Immature natural killer cell (primary cell): ENCODE results near the gene OR13J1. TPM values are rescaled to one million over a fixed set of nuclear protein-coding genes. Genes with fewer than 3 reads are reported as not detected.

Experiments used
- DNase-seq, 3 donors: peaks; one replicate each; pipeline ENCODE4 v3.0.0; 2022; ENCODE audit warnings: mixed read lengths in 1 of 3
- H3K27ac Mint-ChIP-seq, 6 donors: one replicate each; pipeline ENCODE4 v1.8.0; 2020; ENCODE audit warnings: mixed read lengths in 6 of 6, mild to moderate bottlenecking in 5 of 6, inconsistent platforms in 4 of 6, moderate library complexity in 3 of 6
- H3K27me3 Mint-ChIP-seq, 3 donors: one replicate each; pipeline ENCODE4 v1.8.0; 2020 to 2021; ENCODE audit warnings: low read depth in 3 of 3, mild to moderate bottlenecking in 3 of 3, mixed read lengths in 3 of 3, moderate library complexity in 3 of 3, inconsistent platforms in 1 of 3
- H3K36me3 Mint-ChIP-seq, 3 donors: one replicate each; pipeline ENCODE4 v1.8.0; 2020; ENCODE audit warnings: mixed read lengths in 3 of 3, inconsistent platforms in 2 of 3, mild to moderate bottlenecking in 2 of 3
- H3K4me1 Mint-ChIP-seq, 2 donors: one replicate each; pipeline ENCODE4 v1.8.0; 2020; ENCODE audit warnings: inconsistent platforms in 2 of 2, mild to moderate bottlenecking in 2 of 2, mixed read lengths in 2 of 2, moderate library complexity in 1 of 2
- H3K4me3 Mint-ChIP-seq, 5 donors: one replicate each; pipeline ENCODE4 v1.8.0; 2020; ENCODE audit warnings: mild to moderate bottlenecking in 5 of 5, mixed read lengths in 5 of 5, inconsistent platforms in 3 of 5, moderate library complexity in 3 of 5
- H3K9me3 Mint-ChIP-seq, 6 donors: one replicate each; pipeline ENCODE4 v1.8.0; 2020; ENCODE audit warnings: mild to moderate bottlenecking in 6 of 6, mixed read lengths in 6 of 6, inconsistent platforms in 4 of 6, moderate library complexity in 3 of 6
- polyA plus RNA-seq, 3 donors: library from polyadenylated mRNA; unstranded; fragments of 300-500 nt; fragmentation: Illumina TruSeq; gene quantifications; one replicate each; pipeline ENCODE4 v1.2.3, GENCODE V29; 2021

The OR13J1 gene
- polyA plus RNA-seq, 3 donors from 2014 or later, result not detected

DNA sequence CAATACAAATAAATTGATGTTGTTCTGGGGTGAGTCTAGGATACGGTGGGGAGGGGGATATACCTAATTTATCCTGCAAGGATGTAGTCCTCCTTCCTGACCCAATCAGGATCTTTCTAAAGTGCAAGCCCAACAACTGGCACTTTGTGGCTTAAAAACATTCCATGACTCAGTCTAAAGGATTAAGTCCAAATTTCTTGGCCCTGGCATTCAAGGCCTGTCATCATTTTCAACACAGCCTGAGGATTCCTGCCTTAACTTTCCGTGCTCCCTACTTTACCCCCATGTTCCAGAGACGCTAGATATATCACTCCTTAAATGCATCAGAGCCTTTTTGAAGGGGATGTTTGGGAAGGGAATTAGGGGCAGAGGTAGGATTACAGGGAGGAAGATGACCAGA lies 42.7 kb downstream of the OR13J1 start:
- H3K9me3 Mint-ChIP-seq, result no peaks in the 10 kb centered on the region
- H3K27ac Mint-ChIP-seq, result peak overlapping the region in 3 of 6 donors; percentile 23 to 83 (median 60)
- H3K27me3 Mint-ChIP-seq, result peaks cover 0 to 4% (median 4%) of the 10 kb centered on the region in 3 donors
- DNase-seq, result no peak
- H3K4me1 Mint-ChIP-seq, result peaks cover 13 to 26% of the 10 kb centered on the region in 2 donors
- peak overlapping the region; percentile 43 to 98 (median 90) for H3K4me3 Mint-ChIP-seq
- no peaks in the 10 kb centered on the region for H3K36me3 Mint-ChIP-seq

DNA sequence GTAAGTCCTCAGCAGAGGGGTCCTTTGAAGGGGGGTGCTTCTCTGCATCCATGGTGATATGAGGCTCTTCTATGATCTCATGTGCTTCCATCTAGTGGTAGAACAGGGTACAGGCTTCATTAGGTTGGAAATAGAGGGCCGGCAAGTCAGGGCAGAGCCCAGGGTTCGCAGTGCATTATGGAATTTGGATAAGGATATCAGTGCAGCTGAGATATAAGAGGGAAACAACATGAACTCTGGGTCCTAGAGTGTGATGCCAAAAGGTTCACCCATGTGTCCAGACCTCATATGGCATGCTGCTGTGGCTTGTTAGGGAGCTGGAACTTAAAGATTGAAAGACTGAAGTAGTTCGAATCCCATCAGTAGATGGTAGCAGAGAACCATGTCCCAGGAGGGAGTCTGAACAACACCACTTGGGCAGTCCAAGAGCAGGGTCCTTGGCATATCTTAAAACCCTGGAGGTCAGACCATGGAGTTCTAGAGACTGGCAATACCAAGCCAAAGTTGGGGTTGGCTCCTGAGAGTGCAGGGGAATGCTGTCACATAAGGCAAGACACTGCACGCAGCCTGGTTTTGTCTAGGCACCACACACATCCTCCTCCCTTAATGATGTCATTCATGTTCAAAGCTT lies 44.0 kb downstream of the OR13J1 start:
- DNase-seq, result peak; percentile 45 to 53 (median 49)

DNA sequence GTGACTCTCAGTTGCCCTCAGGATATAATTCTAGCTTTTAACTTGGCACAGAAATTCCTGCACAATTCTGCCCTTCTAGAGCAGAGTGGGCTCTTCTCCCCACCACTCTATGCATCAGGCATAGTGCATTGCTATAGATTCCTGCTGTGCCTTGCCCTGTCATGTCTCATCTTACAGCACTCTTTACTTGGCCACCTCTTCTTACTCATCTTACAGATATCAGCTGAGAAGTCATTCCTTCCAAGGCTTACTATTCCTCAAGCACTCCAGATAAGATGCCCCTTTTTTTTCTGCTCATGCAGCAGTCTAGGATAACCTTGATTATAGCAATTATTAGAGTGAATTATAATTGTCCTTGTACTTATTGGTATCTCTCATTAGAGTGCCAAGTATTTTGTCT lies 47.3 kb downstream of the OR13J1 start:
- H3K27me3 Mint-ChIP-seq, result peaks cover 0 to 1% (median 0%) of the 10 kb centered on the region in 3 donors
- no peak overlapping the region for H3K4me3 Mint-ChIP-seq
- DNase-seq, result no peak
- no peaks in the 10 kb centered on the region for H3K9me3 Mint-ChIP-seq
- peaks cover 0 to 6% of the 10 kb centered on the region in 2 donors for H3K4me1 Mint-ChIP-seq
- H3K36me3 Mint-ChIP-seq, result no peaks in the 10 kb centered on the region
- no peak overlapping the region for H3K27ac Mint-ChIP-seq

More for the DNA sequence above, 44.0 kb downstream of the OR13J1 start:
- H3K4me3 Mint-ChIP-seq, result peak overlapping the region in 4 of 5 donors; percentile 14 to 51 (median 32)
- peak overlapping the region in 2 of 6 donors; percentile 5 to 83 for H3K27ac Mint-ChIP-seq
- no peaks in the 10 kb centered on the region for H3K36me3 Mint-ChIP-seq
- peaks cover 13 to 26% of the 10 kb centered on the region in 2 donors for H3K4me1 Mint-ChIP-seq
- H3K9me3 Mint-ChIP-seq, result no peaks in the 10 kb centered on the region
- H3K27me3 Mint-ChIP-seq, result peaks cover 0 to 4% (median 4%) of the 10 kb centered on the region in 3 donors

DNA sequence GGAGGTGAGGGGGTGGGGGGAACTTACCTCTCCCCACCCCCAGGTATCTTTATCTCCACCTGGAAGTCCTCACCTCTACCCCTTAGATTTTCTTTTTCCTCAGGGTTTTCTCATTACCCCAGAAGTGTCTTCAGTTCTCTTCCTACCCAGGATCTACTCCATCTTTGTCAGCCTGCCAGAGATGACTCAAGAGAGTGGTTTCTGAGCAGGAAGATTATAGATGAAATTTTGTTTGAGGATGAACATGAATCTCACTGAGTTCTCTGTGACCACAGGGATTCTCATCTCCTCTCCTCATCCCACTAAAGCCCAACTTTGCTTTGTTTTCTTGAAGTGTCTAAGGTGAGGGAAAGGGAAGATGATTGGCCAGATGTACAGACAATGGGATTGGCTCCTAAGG lies 50.1 kb downstream of the OR13J1 start:
- H3K27ac Mint-ChIP-seq, result no peak overlapping the region
- DNase-seq, result no peak
- H3K4me3 Mint-ChIP-seq, result no peak overlapping the region
- H3K9me3 Mint-ChIP-seq, result no peaks in the 10 kb centered on the region
- peaks cover 6 to 7% (median 7%) of the 10 kb centered on the region in 3 donors for H3K27me3 Mint-ChIP-seq
- peaks cover 8% of the 10 kb centered on the region in 2 donors for H3K4me1 Mint-ChIP-seq
- H3K36me3 Mint-ChIP-seq, result no peaks in the 10 kb centered on the region

Other genes starting within 250 kb of the OR13J1 start
- 1 to 10 TPM in 1 of 3 donors, under 1 TPM in 2; 0.26 to 1.4 (median 0.49) TPM for gene SIT1, start 219.5 kb downstream of the OR13J1 start, polyA plus RNA-seq
- 10 to 100 TPM in 1 of 3 donors, not detected in 2; 23.0 TPM for gene RMRP, start 212.4 kb downstream of the OR13J1 start, polyA plus RNA-seq
- 100 to 1,000 TPM; 101 to 106 (median 103) TPM for gene CCDC107, start 212.1 kb downstream of the OR13J1 start, polyA plus RNA-seq
- 1 to 10 TPM in 2 of 3 donors, under 1 TPM in 1; 0.92 to 1.9 (median 1.1) TPM for gene ARHGEF39, start 205.2 kb downstream of the OR13J1 start, polyA plus RNA-seq
- gene CA9, start 196.5 kb downstream of the OR13J1 start, polyA plus RNA-seq, result not detected
- under 1 TPM in 1 of 3 donors, not detected in 2; 0.28 TPM for gene TPM2, start 180.5 kb downstream of the OR13J1 start, polyA plus RNA-seq
- 100 to 1,000 TPM in 1 of 3 donors, 10 to 100 TPM in 2; 21.4 to 260 (median 61.5) TPM for gene TLN1, start 138.2 kb downstream of the OR13J1 start, polyA plus RNA-seq
- gene CREB3, start 137.7 kb downstream of the OR13J1 start, polyA plus RNA-seq, result 10 to 100 TPM; 47.8 to 59.3 (median 50.0) TPM
- 10 to 100 TPM; 20.3 to 43.3 (median 37.4) TPM for gene GBA2, start 121.2 kb downstream of the OR13J1 start, polyA plus RNA-seq
- gene RGP1, start 121.1 kb downstream of the OR13J1 start, polyA plus RNA-seq, result 10 to 100 TPM in 1 of 3 donors, 1 to 10 TPM in 2; 5.4 to 10.6 (median 8.2) TPM
- gene MSMP, start 116.1 kb downstream of the OR13J1 start, polyA plus RNA-seq, result 1 to 10 TPM in 1 of 3 donors, not detected in 2; 1.3 TPM
- gene NPR2, start 78.8 kb downstream of the OR13J1 start, polyA plus RNA-seq, result under 1 TPM in 1 of 3 donors, not detected in 2; 0.46 TPM
- gene SPAG8, start 58.1 kb downstream of the OR13J1 start, polyA plus RNA-seq, result 1 to 10 TPM in 1 of 3 donors, under 1 TPM in 1, not detected in 1; 0.43 to 2.1 TPM
- 100 to 1,000 TPM; 105 to 124 (median 122) TPM for gene HINT2, start 55.4 kb downstream of the OR13J1 start, polyA plus RNA-seq
- gene FAM221B, start 41.7 kb downstream of the OR13J1 start, polyA plus RNA-seq, result not detected
- 1 to 10 TPM; 1.1 to 2.1 (median 1.6) TPM for gene TMEM8B, start 41.2 kb downstream of the OR13J1 start, polyA plus RNA-seq
- not detected for gene HRCT1, start 35.8 kb upstream of the OR13J1 start, polyA plus RNA-seq
- gene SPAAR, start 39.1 kb upstream of the OR13J1 start, polyA plus RNA-seq, result not detected
- gene OR2S2, start 87.8 kb upstream of the OR13J1 start, polyA plus RNA-seq, result not detected
- gene RECK, start 166.5 kb upstream of the OR13J1 start, polyA plus RNA-seq, result 10 to 100 TPM in 2 of 3 donors, 1 to 10 TPM in 1; 7.8 to 14.4 (median 13.8) TPM